GOT3 (cell line): Measurements from ENCODE around the gene TPRKB.
"Not testable (repeated sequence)": the region's sequence is repeated elsewhere in the genome, so short reads cannot be mapped to it uniquely, and the experiment has no call there.

Experiments
- DNase-seq: peaks from one replicate; lab custom pipeline; 2025; ENCODE audit warnings: mixed read lengths; lab: John Stamatoyannopoulos, UW

Gene TPRKB

GRCh38 chr2:73700131-73700611 is 37.0 kb downstream of the TPRKB start:
- no peak for DNase-seq

- no peak for DNase-seq
Measured at GRCh38 chr2:73699437-73699836, 37.7 kb downstream of the TPRKB start.

GRCh38 chr2:73698101-73698500 is 39.0 kb downstream of the TPRKB start:
- DNase-seq = no peak

DNA sequence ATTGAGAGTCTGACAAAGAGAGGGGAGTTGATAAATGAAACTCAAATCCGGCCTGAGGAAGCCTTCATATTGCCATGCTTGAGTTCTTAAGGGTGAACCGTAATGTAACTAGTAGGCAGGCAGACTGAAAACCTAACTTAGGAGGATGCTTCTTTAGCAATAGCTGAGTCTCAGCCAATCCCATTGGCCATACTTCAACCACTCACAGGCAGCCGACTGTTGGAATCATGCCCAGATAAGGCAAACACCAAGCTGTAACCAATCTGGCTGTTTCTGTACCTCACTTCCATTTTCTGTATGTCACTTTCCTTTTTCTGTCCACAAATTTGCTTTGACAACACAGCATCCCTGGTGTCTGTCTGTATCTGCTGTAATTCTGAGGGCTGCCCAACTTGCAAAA is 39.5 kb downstream of the TPRKB start:
- no peak for DNase-seq

DNA sequence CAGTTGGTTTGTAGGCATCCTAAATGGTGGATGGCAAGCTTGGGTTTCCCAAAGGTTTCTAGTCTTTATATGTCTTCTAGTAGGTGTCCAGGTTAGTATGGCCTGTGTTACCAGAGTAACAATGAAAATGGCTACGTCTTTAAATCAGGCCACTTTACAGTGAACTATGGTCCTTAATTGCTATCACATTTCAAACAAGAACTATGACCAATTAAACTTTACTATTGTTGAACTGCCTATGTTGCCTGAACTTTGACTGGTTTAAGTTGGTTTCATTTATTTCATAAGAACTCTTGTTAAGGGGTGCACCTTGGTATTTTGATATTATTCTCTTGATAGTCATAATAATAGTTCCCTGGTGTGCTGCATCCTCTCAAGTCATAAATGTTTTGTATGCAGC is 40.2 kb downstream of the TPRKB start:
- not testable (repeated sequence) for DNase-seq

GRCh38 chr2:73696521-73696920 is 40.6 kb downstream of the TPRKB start:
- DNase-seq = not testable (repeated sequence)

DNA sequence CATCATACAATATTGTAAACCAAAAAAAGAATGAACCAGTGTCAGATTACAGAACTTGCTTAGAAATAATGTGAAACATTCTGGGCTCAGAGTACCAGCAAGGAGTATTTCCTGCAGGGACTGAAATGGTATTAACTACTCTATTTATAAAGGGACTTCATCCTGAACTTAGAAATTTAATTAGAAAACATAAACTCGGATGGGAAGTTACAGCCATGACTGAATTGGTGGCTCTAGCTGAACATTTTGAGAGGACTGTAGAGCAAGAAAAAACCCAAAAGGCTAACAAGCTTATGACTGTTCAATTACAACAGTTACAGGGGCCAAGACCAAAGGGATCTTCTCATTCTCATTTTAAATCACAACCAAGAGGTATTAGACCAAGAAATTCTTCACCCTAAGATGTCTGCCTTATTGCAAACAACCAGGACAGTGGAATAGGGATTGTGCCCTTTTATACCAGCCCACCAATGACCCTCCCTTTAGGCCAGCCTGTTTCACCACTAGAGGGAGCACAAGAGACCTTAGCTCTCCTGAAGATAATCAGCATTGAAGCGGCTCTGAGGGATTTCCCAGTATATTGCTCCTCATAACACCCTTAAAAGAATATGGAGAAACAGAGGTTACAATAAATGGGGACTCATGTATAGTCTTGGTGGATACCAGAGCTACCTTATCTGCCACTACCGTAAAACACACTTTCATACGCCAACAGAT is 46.6 kb downstream of the TPRKB start:
- DNase-seq = not testable (repeated sequence)

DNA sequence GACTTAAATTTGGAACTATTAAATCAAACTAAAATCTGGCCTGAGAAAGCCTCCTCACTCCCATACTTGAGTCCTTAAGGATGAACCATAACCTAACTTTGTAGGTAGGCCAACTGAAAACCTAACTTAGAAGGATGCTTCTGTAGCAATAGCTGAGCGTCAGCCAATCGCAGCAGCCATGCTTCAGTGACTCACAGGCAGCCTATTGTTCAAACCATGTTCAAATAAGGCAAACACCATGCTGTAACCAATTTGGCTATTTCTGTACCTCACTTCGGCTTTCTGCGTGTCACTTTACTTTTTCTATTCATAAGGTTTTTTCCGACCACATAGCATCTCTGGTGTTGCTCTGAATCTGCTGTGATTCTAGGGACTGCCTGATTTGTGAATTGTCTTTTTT is 48.7 kb downstream of the TPRKB start:
- DNase-seq = not testable (repeated sequence)

DNA sequence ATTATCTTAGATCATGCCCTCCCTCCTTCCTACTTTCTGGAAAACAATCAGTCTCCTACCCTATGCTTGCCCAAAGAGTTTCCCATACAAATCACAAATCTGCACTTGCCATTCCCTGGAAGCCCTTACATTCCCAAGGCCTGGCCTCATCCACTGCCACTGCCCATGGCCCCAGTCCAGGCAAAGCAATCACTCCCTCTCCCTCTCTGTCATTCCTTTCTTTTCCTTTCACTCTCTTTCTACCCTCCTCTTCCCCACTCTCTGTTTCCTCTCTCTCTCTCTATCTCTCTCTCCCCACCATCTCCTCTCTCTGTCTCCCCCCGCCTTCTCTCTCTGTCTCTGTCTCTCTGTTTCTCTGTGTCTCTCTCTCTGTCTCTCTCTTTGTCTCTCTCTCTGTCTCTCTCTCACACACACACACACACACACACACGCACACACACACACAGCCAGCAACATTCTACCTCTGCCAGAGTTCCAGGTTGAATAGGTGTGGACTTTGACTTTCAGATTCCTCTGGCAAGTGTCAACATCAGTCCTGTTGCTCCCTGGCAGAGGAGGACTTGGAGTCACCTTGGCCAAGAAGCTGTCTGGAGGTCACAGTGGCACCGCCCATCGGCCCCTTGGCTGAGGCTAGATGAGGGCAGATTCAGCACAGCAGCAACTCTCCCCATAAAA is 51.2 kb downstream of the TPRKB start:
- DNase-seq = no peak

DNA sequence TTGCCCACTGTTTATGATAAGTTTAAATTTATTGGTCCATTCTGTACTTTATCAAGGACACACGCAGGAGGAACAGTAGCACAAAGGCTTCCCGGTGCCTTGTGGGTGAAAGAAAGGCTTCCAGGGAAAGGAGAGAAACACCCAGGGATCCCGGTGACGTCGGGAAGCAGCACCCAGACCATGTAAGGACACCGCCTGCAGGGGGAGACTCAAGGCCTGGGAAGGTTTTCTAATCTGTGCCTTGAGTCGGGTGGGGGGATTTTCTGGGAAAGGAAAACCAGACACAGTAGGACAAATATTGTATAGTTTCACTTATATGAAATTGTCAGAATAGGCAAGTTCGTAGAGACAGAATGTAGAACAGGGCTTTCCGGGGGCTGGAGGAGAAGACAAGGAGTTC is 52.2 kb downstream of the TPRKB start:
- not testable (repeated sequence) for DNase-seq

DNA sequence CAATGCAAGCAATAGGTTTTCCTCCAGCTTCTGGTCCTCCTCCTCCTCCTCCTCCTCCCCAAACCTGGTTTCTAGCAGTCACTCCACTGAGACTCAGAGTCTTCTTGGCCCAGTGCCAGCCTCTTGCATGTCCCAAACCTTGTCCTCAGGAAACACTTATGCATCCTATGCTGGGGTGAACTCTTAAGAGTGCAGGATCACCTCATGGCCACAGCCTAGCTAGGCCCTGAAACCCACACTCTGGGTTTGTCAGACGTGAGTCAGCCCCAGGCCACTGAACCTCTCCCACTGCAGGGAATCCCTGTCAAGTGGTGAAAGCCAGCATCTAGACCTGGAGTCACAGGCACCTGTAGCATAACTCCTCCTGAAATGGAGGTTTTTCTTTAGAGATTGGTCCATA is 52.8 kb downstream of the TPRKB start:
- not testable (repeated sequence) for DNase-seq

DNA sequence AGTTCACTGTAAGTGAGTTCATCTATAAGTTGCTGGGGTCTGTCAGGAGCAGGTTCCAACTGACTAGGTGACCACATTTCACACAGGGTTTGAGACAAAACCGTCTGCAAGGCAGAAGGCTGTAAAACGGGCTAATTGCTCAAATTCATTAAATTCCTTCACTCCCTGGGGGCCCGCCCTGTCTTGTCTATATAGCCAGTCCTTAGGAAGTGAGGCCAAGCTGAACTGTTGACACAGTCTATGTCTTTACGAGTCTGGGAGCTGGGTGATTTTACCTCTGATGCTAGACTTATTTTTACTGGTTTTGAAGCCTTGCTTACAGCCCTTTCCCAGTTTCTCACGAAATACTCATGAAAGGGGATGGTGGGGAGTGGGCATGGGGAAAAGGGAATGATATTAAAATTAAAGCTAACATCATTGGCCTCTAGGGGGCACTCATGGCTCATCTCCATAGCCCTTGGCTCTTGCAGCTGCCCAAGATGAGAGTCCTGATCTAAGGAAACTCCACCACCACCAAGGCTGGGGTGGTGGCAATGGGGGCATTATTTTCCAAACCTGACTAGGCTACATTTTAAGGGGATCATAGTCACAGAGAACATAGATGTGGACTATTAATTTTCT is 57.1 kb downstream of the TPRKB start:
- DNase-seq = not testable (repeated sequence)
